Stimulated activated CD4-positive, alpha-beta T cell treated with anti-CD3 and anti-CD28 coated beads, Interleukin-2, amount 100 ng/mL, for 4 hours (primary cell): ENCODE results near the gene TARM1.

Experiments used
- DNase-seq: peaks from one replicate; pipeline ENCODE4 v3.0.0-alpha.2; 2020; ENCODE audit warnings: low read depth

The TARM1 gene

DNA sequence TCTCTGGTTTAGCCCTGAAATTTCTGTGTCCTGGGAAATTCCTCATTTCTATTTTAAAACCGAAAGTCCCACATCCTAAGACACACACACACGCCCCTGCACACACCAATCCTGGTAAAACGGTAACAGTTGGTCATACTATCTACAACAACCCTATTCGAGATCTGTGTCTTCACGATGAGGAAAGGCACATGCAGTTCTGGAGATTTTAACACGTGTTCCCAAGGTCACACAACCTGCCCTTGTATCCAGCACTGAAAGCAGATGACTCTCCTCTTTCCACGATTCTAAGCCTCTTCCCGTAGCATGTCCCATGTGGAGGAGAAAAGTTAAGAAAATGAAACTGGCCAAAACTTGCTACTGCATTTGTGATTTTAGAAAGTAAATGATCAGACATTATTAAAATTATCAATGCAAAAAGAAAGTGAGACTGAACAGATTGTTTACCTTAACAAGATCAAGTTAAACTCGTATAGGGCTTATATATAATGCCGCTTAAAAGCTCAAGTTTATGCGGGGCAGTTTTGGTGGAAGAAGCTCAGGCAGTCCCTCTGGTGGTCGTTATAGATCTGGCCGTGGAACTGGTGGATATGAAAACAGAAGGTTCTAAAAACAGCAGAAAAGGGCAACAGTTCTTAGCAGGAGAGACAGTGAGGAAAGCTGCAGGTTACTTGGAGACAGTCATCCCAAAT, 50.1 kb downstream of the TARM1 start:
- DNase-seq = no peak

DNA sequence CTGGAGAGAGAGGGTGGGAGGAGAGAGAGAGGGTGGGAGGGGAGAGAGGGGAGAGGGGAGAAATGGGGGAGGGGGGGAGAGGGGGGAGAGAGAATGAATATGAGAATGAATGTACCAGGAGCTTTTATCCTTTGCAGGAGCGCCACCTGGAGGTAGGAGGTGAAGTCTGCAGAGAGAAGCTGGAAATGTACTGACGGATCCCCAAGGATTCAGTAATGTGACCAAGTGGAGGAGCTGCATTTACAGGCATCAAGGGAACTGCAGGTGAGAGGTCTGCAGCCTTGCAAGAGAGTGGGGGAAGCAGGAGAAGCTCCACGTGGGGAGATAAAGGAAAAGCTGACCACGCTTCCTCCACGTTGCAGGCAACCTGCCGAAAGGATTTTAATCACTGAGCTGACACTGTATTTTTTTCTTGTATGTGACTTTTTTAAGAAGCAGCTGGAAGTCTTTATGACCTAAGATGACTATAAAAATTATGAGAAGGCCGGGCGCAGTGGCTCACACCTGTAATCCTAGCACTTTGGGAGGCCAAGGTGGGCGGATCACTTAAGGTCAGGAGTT, 51.2 kb downstream of the TARM1 start:
- DNase-seq = peak; percentile 21

DNA sequence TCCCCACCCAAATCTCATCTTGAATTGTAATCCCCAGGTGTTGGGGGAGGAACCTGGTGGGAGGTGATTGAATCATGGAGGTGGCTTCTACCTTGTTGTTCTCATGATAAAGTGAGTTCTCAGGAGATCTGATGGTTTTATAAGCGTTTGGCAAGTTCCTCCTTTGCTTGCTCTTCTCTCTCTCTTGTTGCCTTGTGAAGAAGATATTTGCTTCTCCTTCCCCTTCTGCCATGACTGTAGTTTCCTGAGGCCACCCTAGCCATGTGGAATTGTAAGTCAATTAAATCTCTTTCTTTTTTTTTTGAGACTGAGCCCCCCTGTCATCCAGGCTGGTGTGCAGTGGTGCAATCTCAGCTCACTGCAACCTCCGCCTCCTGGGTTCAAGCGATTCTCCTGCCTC, 51.9 kb downstream of the TARM1 start:
- no peak for DNase-seq

DNA sequence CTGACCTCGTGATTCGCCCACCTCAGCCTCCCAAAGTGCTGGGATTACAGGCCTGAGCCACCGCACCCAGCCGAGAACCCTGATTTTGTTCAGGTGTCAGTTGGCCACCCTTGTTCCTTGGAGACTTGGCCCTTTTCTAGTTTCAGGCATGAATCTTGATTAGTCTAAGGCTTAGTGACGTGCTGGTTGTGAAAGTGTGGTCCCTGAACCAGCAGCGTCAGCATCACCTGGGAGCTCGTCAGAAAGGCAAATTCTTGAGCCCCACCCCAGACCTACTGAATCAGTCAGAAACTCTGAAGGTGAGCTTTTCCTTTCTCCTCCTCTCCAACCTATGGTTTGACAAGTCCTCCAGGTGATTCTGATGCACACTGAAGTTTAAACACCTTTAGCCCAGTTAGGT, 54.5 kb downstream of the TARM1 start:
- no peak for DNase-seq

DNA sequence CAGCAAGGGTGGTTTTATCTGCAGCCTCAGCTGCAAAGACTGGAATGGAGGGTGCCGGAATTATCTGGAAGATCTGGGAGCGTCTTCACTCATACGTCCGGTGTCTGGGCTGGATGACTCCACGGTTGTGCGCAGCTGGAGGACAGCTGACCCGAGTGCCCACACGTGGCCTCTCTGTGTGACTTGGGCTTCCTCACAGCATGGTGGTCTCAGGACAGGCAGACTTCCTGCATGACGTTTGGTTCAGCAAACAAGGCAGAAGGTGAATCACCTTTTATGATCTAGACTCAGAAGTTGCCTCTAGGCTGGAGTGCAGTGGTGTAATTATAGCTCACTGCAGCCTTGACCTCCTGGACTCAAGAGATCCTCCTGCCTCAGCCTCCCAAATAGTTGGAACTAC, 56.5 kb downstream of the TARM1 start:
- DNase-seq = no peak

DNA sequence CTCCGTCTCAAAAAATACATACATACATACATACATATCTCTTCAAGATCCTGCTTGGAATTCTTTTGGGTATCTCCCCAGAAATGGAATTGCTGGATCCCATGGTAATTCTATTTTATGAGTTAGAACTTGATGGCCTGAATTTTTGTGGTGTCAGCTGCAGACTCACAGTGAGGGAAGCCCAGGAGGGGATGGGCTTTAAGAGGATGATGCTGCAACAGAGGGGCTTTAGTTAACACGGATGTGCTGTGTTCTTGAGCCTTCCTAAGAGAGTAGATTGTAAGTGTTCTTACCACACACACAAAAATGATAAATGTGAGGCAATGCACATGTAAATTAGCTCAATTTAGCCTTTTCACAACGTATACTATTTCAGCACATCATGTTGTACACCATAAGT, 58.0 kb downstream of the TARM1 start:
- no peak for DNase-seq

DNA sequence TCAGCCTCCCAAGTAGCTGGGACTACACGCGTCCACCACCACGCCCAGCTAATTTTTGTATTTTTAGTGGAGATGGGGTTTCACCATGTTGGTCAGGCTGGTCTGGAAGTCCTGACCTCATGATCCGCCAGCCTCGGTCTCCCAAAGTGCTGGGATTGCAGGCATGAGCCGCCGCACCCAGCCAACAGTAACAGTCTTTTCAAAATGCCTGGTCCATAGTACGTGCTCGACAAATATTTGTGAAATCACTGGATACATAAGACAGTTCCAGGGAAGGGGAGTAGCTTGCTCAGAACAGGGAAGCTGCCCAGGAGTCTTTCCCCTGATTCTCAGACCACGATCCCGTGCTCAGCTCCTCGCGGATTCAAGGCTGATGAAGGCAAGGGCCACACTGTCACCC, 59.2 kb downstream of the TARM1 start:
- no peak for DNase-seq

DNA sequence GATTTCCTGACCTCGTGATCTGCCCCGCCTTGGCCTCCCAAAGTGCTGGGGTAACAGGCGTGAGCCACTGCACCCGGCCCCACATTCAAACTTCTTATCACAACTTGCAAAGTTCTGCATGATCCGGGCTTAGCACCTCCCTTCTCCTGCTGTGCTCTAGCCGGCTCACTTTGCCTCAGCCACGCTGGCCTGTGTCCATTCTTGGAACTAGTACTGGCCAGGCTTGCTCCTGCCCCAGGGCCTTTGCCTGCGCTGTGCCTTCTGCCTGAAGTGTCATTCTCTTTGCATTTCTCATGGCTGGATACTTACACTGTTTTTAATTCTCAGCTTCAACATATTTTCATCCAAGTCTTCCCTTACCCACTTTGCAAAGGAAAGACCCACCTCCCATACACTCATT, 59.8 kb downstream of the TARM1 start:
- no peak for DNase-seq
